Measurements from ENCODE around the gene MUC6. TPM values are rescaled to one million over a fixed set of nuclear protein-coding genes. Genes with fewer than 3 reads are reported as not detected.

MUC6 gene
- total RNA-seq, 1 experiment from 2014 or later: not detected

- ChIA-PET CTCF (no interaction called here), POLR2A (no interaction called here)
- Mint-ChIP-seq H3K9me3 (ENCODE audit: unreplicated experiment) (no peaks in the 10 kb centered on the region), H3K27me3 (ENCODE audit: insufficient read depth, unreplicated experiment) (no peaks in the 10 kb centered on the region), H3K27ac (ENCODE audit: low read depth, unreplicated experiment) (no peak overlapping the region), H3K4me1 (ENCODE audit: insufficient read depth, unreplicated experiment) (no peaks in the 10 kb centered on the region), H3K4me3 (ENCODE audit: unreplicated experiment) (no peak overlapping the region), H3K36me3 (ENCODE audit: insufficient read depth, unreplicated experiment) (peaks cover 69% of the 10 kb centered on the region)
- TF ChIP-seq CTCF (IDR thresholded peaks at IDR 0.05; ENCODE audit: unreplicated experiment): no peak
- DNase-seq (ENCODE audit: unreplicated experiment): no peak
- intact Hi-C loops (cut with micrococcal nuclease): no loop called here
- no TSS peak for BruUV-seq (replicated peaks)
These were observed 49.6 kb downstream of the MUC6 start for GRCh38 chr11:986952-987305.

DNA sequence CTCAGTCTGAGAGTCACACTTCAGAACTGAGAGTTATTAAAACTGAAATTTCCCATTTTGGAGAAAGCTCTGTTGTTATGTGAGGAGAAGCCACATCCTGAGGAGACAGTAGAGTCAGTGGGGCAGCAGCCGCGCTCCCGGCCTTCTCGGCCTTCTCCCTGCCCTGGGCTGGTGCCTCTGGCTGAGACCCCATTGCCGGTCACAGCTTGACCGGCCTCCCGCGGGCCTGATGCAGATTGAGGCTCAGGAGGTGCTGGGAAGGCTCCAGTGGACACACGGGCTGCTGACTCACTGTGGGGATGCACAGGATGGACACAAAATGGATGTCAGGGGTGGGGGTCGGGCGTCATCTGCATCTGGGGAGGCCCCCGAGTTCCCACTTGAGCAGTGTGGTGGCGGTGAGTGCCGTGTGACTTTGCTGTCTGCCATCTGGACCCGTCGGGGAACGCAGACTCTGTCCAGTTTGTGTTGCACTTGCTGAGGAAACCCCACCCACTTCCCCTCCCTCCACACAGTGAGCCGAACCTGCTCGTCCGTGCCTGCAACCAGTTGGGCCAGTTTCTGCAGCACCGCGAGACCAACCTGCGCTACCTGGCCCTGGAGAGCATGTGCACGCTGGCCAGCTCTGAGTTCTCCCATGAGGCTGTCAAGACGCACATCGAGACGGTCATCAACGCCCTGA lies 50.1 kb downstream of the MUC6 start:
- no peaks in the 10 kb centered on the region for H3K9me3 Mint-ChIP-seq (ENCODE audit: unreplicated experiment)
- H3K27ac Mint-ChIP-seq (ENCODE audit: low read depth, unreplicated experiment): no peak overlapping the region
- ChIA-PET POLR2A (no interaction called here), CTCF (no interaction called here)
- H3K4me3 Mint-ChIP-seq (ENCODE audit: unreplicated experiment): no peak overlapping the region
- no peak for TF ChIP-seq CTCF (IDR thresholded peaks at IDR 0.05; ENCODE audit: unreplicated experiment)
- H3K4me1 Mint-ChIP-seq (ENCODE audit: insufficient read depth, unreplicated experiment): no peaks in the 10 kb centered on the region
- no peaks in the 10 kb centered on the region for H3K27me3 Mint-ChIP-seq (ENCODE audit: insufficient read depth, unreplicated experiment)
- DNase-seq (ENCODE audit: unreplicated experiment): no peak
- no TSS peak for BruUV-seq (replicated peaks)
- intact Hi-C loops (cut with micrococcal nuclease): no loop called here
- H3K36me3 Mint-ChIP-seq (ENCODE audit: insufficient read depth, unreplicated experiment): peaks cover 73% of the 10 kb centered on the region

- Mint-ChIP-seq H3K4me1 (ENCODE audit: insufficient read depth, unreplicated experiment) (no peaks in the 10 kb centered on the region), H3K36me3 (ENCODE audit: insufficient read depth, unreplicated experiment) (peaks cover 73% of the 10 kb centered on the region), H3K27me3 (ENCODE audit: insufficient read depth, unreplicated experiment) (no peaks in the 10 kb centered on the region), H3K4me3 (ENCODE audit: unreplicated experiment) (no peak overlapping the region), H3K9me3 (ENCODE audit: unreplicated experiment) (no peaks in the 10 kb centered on the region), H3K27ac (ENCODE audit: low read depth, unreplicated experiment) (no peak overlapping the region)
- ChIA-PET CTCF (no interaction called here), POLR2A (no interaction called here)
- no peak for TF ChIP-seq CTCF (IDR thresholded peaks at IDR 0.05; ENCODE audit: unreplicated experiment)
- no TSS peak for BruUV-seq (replicated peaks)
- intact Hi-C loops (cut with micrococcal nuclease): no loop called here
- DNase-seq (ENCODE audit: unreplicated experiment): no peak
These were observed 50.7 kb downstream of the MUC6 start for GRCh38 chr11:985848-986247.

DNA sequence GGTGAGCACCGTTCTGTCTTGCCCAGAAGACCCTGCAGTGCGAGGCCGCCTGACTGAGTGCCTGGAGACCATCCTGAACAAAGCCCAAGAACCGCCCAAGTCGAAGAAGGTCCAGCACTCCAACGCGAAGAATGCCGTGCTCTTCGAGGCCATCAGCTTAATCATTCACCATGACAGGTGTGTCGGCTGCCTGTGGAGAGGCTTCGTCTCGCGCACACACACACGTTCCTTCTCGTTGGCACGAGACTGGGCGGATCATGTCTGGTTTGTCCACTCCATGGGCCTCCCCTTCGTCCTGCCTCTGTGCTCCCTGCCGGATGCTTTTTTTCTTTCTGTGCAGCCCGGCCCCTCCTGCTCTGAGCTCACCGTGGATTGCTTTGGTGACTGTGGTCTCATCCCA lies 51.1 kb downstream of the MUC6 start:
- H3K4me3 Mint-ChIP-seq (ENCODE audit: unreplicated experiment): no peak overlapping the region
- TF ChIP-seq CTCF (IDR thresholded peaks at IDR 0.05; ENCODE audit: unreplicated experiment): no peak
- peaks cover 73% of the 10 kb centered on the region for H3K36me3 Mint-ChIP-seq (ENCODE audit: insufficient read depth, unreplicated experiment)
- no peaks in the 10 kb centered on the region for H3K4me1 Mint-ChIP-seq (ENCODE audit: insufficient read depth, unreplicated experiment)
- DNase-seq (ENCODE audit: unreplicated experiment): no peak
- ChIA-PET POLR2A (no interaction called here), CTCF (interaction anchor here (0.6 kb wide), 1 partner anchor 47 kb away, joined by 4 read pairs; no protein-coding TSS in a partner anchor)
- no peak overlapping the region for H3K27ac Mint-ChIP-seq (ENCODE audit: low read depth, unreplicated experiment)
- no TSS peak for BruUV-seq (replicated peaks)
- intact Hi-C loops (cut with micrococcal nuclease): no loop called here
- no peaks in the 10 kb centered on the region for H3K9me3 Mint-ChIP-seq (ENCODE audit: unreplicated experiment)
- no peaks in the 10 kb centered on the region for H3K27me3 Mint-ChIP-seq (ENCODE audit: insufficient read depth, unreplicated experiment)
